Measurements from ENCODE around the gene GPAT2. TPM values are rescaled to one million over a fixed set of nuclear protein-coding genes. Genes with fewer than 3 reads are reported as not detected.
A peak's percentile ranks its signal among the peaks of the same experiment; 100 is the strongest.
"Not testable (repeated sequence)": the region's sequence is repeated elsewhere in the genome, so short reads cannot be mapped to it uniquely, and the experiment has no call there.

Gene GPAT2
- total and polyA plus RNA-seq, 9 donors, result 0.50 to 8.0 (median 2.0) TPM

- H3K4me3 ChIP-seq, result no peak overlapping the region
- no peaks in the 10 kb centered on the region for H3K36me3 ChIP-seq
- no peak for TF ChIP-seq CTCF (IDR thresholded peaks at IDR 0.05)
- no peak for TF ChIP-seq POLR2A (IDR thresholded peaks at IDR 0.05)
- no peak for TF ChIP-seq EP300 (IDR thresholded peaks at IDR 0.05)
- no peaks in the 10 kb centered on the region for H3K27me3 ChIP-seq
- 72 to 81% (median 75%) methylated on average over 4 of the region's 4 CpGs for WGBS, 3 donors
- no peak overlapping the region for H3K27ac ChIP-seq
- no peak for DNase-seq
- H3K4me1 ChIP-seq (ENCODE audit: insufficient read depth), result no peaks in the 10 kb centered on the region
- intact Hi-C loops (cut with DNase I), result loop anchor here in 1 of 4 donors (10.0 kb wide), 1 partner anchor 1639 kb away; no protein-coding TSS in a partner anchor
- no peaks in the 10 kb centered on the region for H3K9me3 ChIP-seq
Observed at GRCh38 chr2:96065381-96065930, 30.7 kb upstream of the GPAT2 start.

GRCh38 chr2:96064760-96065159 lies 30.0 kb upstream of the GPAT2 start:
- H3K4me3 ChIP-seq; H3K36me3 ChIP-seq; H3K27ac ChIP-seq; DNase-seq; H3K27me3 ChIP-seq; H3K4me1 ChIP-seq (ENCODE audit: insufficient read depth); H3K9me3 ChIP-seq: not testable (repeated sequence)
- intact Hi-C loops (cut with DNase I), result loop anchor here in 1 of 4 donors (10.0 kb wide), 1 partner anchor 1640 kb away; no protein-coding TSS in a partner anchor

GRCh38 chr2:96064047-96064675 lies 29.4 kb upstream of the GPAT2 start:
- H3K4me3 ChIP-seq; DNase-seq; H3K4me1 ChIP-seq (ENCODE audit: insufficient read depth); H3K36me3 ChIP-seq; H3K27ac ChIP-seq; H3K27me3 ChIP-seq; H3K9me3 ChIP-seq: not testable (repeated sequence)
- 85 to 100% (median 91%) methylated on average over 1 to 2 of the region's 3 CpGs for WGBS, 3 donors
- intact Hi-C loops (cut with DNase I), result loop anchor here in 1 of 4 donors (10.0 kb wide), 1 partner anchor 1641 kb away; no protein-coding TSS in a partner anchor

- DNase-seq, result peak in 1 of 5 donors; percentile 30
Observed at GRCh38 chr2:96063116-96063899, 28.6 kb upstream of the GPAT2 start.

GRCh38 chr2:96062483-96062882 lies 27.8 kb upstream of the GPAT2 start:
- intact Hi-C loops (cut with DNase I), result loop anchor here in 1 of 4 donors (10.0 kb wide), 1 partner anchor 1642 kb away; no protein-coding TSS in a partner anchor
- 77 to 87% (median 84%) methylated on average over 3 of the region's 5 CpGs for WGBS, 3 donors
- not testable (repeated sequence) for H3K9me3 ChIP-seq; H3K4me1 ChIP-seq (ENCODE audit: insufficient read depth); H3K4me3 ChIP-seq; H3K27ac ChIP-seq; H3K36me3 ChIP-seq; H3K27me3 ChIP-seq; DNase-seq

More at GRCh38 chr2:96063116-96063899, 28.6 kb upstream of the GPAT2 start:
- intact Hi-C loops (cut with DNase I), result loop anchor here in 1 of 4 donors (10.0 kb wide), 1 partner anchor 1641 kb away; no protein-coding TSS in a partner anchor
- H3K4me3 ChIP-seq; H3K36me3 ChIP-seq; H3K4me1 ChIP-seq (ENCODE audit: insufficient read depth); H3K9me3 ChIP-seq; H3K27me3 ChIP-seq; H3K27ac ChIP-seq: not testable (repeated sequence)
- 50 to 62% (median 55%) methylated on average over 4 to 10 of the region's 12 CpGs for WGBS, 3 donors

GRCh38 chr2:96061901-96062300 lies 27.2 kb upstream of the GPAT2 start:
- not testable (repeated sequence) for H3K27ac ChIP-seq
- intact Hi-C loops (cut with DNase I), result loop anchor here in 1 of 4 donors (10.0 kb wide), 1 partner anchor 1643 kb away; no protein-coding TSS in a partner anchor
- WGBS, 3 donors, result 60 to 82% (median 80%) methylated on average over 6 to 9 of the region's 9 CpGs

GRCh38 chr2:96061197-96061817 lies 26.6 kb upstream of the GPAT2 start:
- H3K27me3 ChIP-seq; H3K9me3 ChIP-seq; H3K27ac ChIP-seq; H3K4me3 ChIP-seq; H3K36me3 ChIP-seq; H3K4me1 ChIP-seq (ENCODE audit: insufficient read depth); DNase-seq: not testable (repeated sequence)
- 53 to 70% (median 67%) methylated on average over 7 to 8 of the region's 8 CpGs for WGBS, 3 donors
- intact Hi-C loops (cut with DNase I), result loop anchor here in 1 of 4 donors (10.0 kb wide), 1 partner anchor 1643 kb away; no protein-coding TSS in a partner anchor

More at GRCh38 chr2:96061901-96062300, 27.2 kb upstream of the GPAT2 start:
- H3K4me3 ChIP-seq; DNase-seq; H3K27me3 ChIP-seq; H3K9me3 ChIP-seq; H3K36me3 ChIP-seq; H3K4me1 ChIP-seq (ENCODE audit: insufficient read depth): not testable (repeated sequence)

GRCh38 chr2:96060325-96060724 lies 25.6 kb upstream of the GPAT2 start:
- H3K36me3 ChIP-seq; H3K9me3 ChIP-seq; H3K4me3 ChIP-seq; H3K27ac ChIP-seq; DNase-seq; H3K4me1 ChIP-seq (ENCODE audit: insufficient read depth); H3K27me3 ChIP-seq: not testable (repeated sequence)
- intact Hi-C loops (cut with DNase I), result loop anchor here in 1 of 4 donors (10.0 kb wide), 1 partner anchor 1644 kb away; no protein-coding TSS in a partner anchor
- 15 to 49% (median 27%) methylated on average over 7 to 8 of the region's 10 CpGs for WGBS, 3 donors

GRCh38 chr2:96059443-96059842 lies 24.7 kb upstream of the GPAT2 start:
- H3K4me3 ChIP-seq; H3K4me1 ChIP-seq (ENCODE audit: insufficient read depth); intact Hi-C loops (cut with DNase I); H3K36me3 ChIP-seq; H3K27me3 ChIP-seq; DNase-seq; H3K9me3 ChIP-seq; H3K27ac ChIP-seq: not testable (repeated sequence)
- WGBS, 3 donors, result 41% methylated on average over 5 of the region's 6 CpGs; no CpG with 5 or more reads in 2 of the 3 donors

GRCh38 chr2:96055830-96056229 lies 21.1 kb upstream of the GPAT2 start:
- H3K4me3 ChIP-seq; intact Hi-C loops (cut with DNase I): not testable (repeated sequence)
- 53 to 76% methylated on average over 3 of the region's 6 CpGs; no CpG with 5 or more reads in 1 of the 3 donors for WGBS, 3 donors

More at GRCh38 chr2:96055830-96056229, 21.1 kb upstream of the GPAT2 start:
- H3K9me3 ChIP-seq; H3K36me3 ChIP-seq; DNase-seq; H3K27me3 ChIP-seq; H3K4me1 ChIP-seq (ENCODE audit: insufficient read depth); H3K27ac ChIP-seq: not testable (repeated sequence)
